ENCODE measurements around the gene PRKCE. TPM values are rescaled to one million over a fixed set of nuclear protein-coding genes. Genes with fewer than 3 reads are reported as not detected.
A peak's percentile ranks its signal among the peaks of the same experiment; 100 is the strongest.

The PRKCE gene
- total RNA-seq, 1 donor from 2014 or later: 11.7 TPM

GRCh38 chr2:45652090-45653031, 886 bp downstream of the PRKCE start:
- peak; percentile 19 for DNase-seq (ENCODE audit: low spot score)
- peaks cover 30% of the 10 kb centered on the region for H3K27me3 Mint-ChIP-seq (ENCODE audit: insufficient read depth)
- H3K27ac Mint-ChIP-seq: peak overlapping the region; percentile 76
- peaks cover 2% of the 10 kb centered on the region for H3K36me3 Mint-ChIP-seq (ENCODE audit: low read depth)
- no peaks in the 10 kb centered on the region for H3K9me3 Mint-ChIP-seq
- H3K4me3 Mint-ChIP-seq: peak overlapping the region; percentile 87
- H3K4me1 Mint-ChIP-seq (ENCODE audit: low read depth): peaks cover 28% of the 10 kb centered on the region
- intact Hi-C loops (cut with micrococcal nuclease): no loop called here

- peaks cover 2% of the 10 kb centered on the region for H3K36me3 Mint-ChIP-seq (ENCODE audit: low read depth)
These were observed 1.8 kb downstream of the PRKCE start for GRCh38 chr2:45653122-45653913.

GRCh38 chr2:45654250-45654649, 2.8 kb downstream of the PRKCE start:
- intact Hi-C loops (cut with micrococcal nuclease): no loop called here

More at GRCh38 chr2:45653122-45653913, 1.8 kb downstream of the PRKCE start:
- H3K27ac Mint-ChIP-seq: no peak overlapping the region
- H3K4me3 Mint-ChIP-seq: peak overlapping the region; percentile 87
- DNase-seq (ENCODE audit: low spot score): no peak
- intact Hi-C loops (cut with micrococcal nuclease): no loop called here
- peaks cover 20% of the 10 kb centered on the region for H3K27me3 Mint-ChIP-seq (ENCODE audit: insufficient read depth)
- H3K9me3 Mint-ChIP-seq: no peaks in the 10 kb centered on the region
- H3K4me1 Mint-ChIP-seq (ENCODE audit: low read depth): peaks cover 28% of the 10 kb centered on the region

GRCh38 chr2:45661828-45662227, 10.4 kb downstream of the PRKCE start:
- Mint-ChIP-seq H3K36me3 (ENCODE audit: low read depth) (no peaks in the 10 kb centered on the region), H3K27me3 (ENCODE audit: insufficient read depth) (no peaks in the 10 kb centered on the region), H3K27ac (no peak overlapping the region), H3K4me3 (no peak overlapping the region), H3K4me1 (ENCODE audit: low read depth) (no peaks in the 10 kb centered on the region), H3K9me3 (no peaks in the 10 kb centered on the region)
- DNase-seq (ENCODE audit: low spot score): no peak
- intact Hi-C loops (cut with micrococcal nuclease): no loop called here

More at GRCh38 chr2:45654250-45654649, 2.8 kb downstream of the PRKCE start:
- Mint-ChIP-seq H3K27me3 (ENCODE audit: insufficient read depth) (peaks cover 18% of the 10 kb centered on the region), H3K4me3 (no peak overlapping the region), H3K36me3 (ENCODE audit: low read depth) (peaks cover 2% of the 10 kb centered on the region), H3K9me3 (no peaks in the 10 kb centered on the region), H3K27ac (no peak overlapping the region), H3K4me1 (ENCODE audit: low read depth) (peaks cover 26% of the 10 kb centered on the region)
- no peak for DNase-seq (ENCODE audit: low spot score)

GRCh38 chr2:45664635-45665261, 13.3 kb downstream of the PRKCE start:
- no peak for DNase-seq (ENCODE audit: low spot score)
- Mint-ChIP-seq H3K27me3 (ENCODE audit: insufficient read depth) (no peaks in the 10 kb centered on the region), H3K36me3 (ENCODE audit: low read depth) (no peaks in the 10 kb centered on the region), H3K4me1 (ENCODE audit: low read depth) (peaks cover 8% of the 10 kb centered on the region), H3K27ac (no peak overlapping the region), H3K4me3 (no peak overlapping the region), H3K9me3 (no peaks in the 10 kb centered on the region)
- intact Hi-C loops (cut with micrococcal nuclease): no loop called here

- Mint-ChIP-seq H3K27ac (no peak overlapping the region), H3K36me3 (ENCODE audit: low read depth) (no peaks in the 10 kb centered on the region), H3K9me3 (no peaks in the 10 kb centered on the region), H3K4me3 (no peak overlapping the region), H3K4me1 (ENCODE audit: low read depth) (peaks cover 8% of the 10 kb centered on the region), H3K27me3 (ENCODE audit: insufficient read depth) (no peaks in the 10 kb centered on the region)
- intact Hi-C loops (cut with micrococcal nuclease): no loop called here
- DNase-seq (ENCODE audit: low spot score): no peak
These were observed 17.0 kb downstream of the PRKCE start for GRCh38 chr2:45668509-45668908.

GRCh38 chr2:45669032-45669486, 17.6 kb downstream of the PRKCE start:
- no peak overlapping the region for H3K27ac Mint-ChIP-seq
- H3K4me3 Mint-ChIP-seq: no peak overlapping the region
- no peaks in the 10 kb centered on the region for H3K9me3 Mint-ChIP-seq
- no peaks in the 10 kb centered on the region for H3K27me3 Mint-ChIP-seq (ENCODE audit: insufficient read depth)
- intact Hi-C loops (cut with micrococcal nuclease): no loop called here
- peaks cover 8% of the 10 kb centered on the region for H3K4me1 Mint-ChIP-seq (ENCODE audit: low read depth)
- DNase-seq (ENCODE audit: low spot score): no peak
- H3K36me3 Mint-ChIP-seq (ENCODE audit: low read depth): no peaks in the 10 kb centered on the region

GRCh38 chr2:45670646-45671045, 19.2 kb downstream of the PRKCE start:
- intact Hi-C loops (cut with micrococcal nuclease): no loop called here
- Mint-ChIP-seq H3K4me1 (ENCODE audit: low read depth) (peaks cover 8% of the 10 kb centered on the region), H3K27ac (no peak overlapping the region), H3K36me3 (ENCODE audit: low read depth) (no peaks in the 10 kb centered on the region), H3K27me3 (ENCODE audit: insufficient read depth) (no peaks in the 10 kb centered on the region), H3K4me3 (no peak overlapping the region), H3K9me3 (no peaks in the 10 kb centered on the region)
- no peak for DNase-seq (ENCODE audit: low spot score)

- Mint-ChIP-seq H3K4me1 (ENCODE audit: low read depth) (peaks cover 8% of the 10 kb centered on the region), H3K36me3 (ENCODE audit: low read depth) (no peaks in the 10 kb centered on the region), H3K27ac (no peak overlapping the region), H3K4me3 (no peak overlapping the region), H3K27me3 (ENCODE audit: insufficient read depth) (no peaks in the 10 kb centered on the region), H3K9me3 (no peaks in the 10 kb centered on the region)
- DNase-seq (ENCODE audit: low spot score): no peak
- intact Hi-C loops (cut with micrococcal nuclease): no loop called here
These were observed 20.7 kb downstream of the PRKCE start for GRCh38 chr2:45672138-45672537.

GRCh38 chr2:45674035-45674816, 22.8 kb downstream of the PRKCE start:
- no peaks in the 10 kb centered on the region for H3K27me3 Mint-ChIP-seq (ENCODE audit: insufficient read depth)

GRCh38 chr2:45675263-45675812, 23.9 kb downstream of the PRKCE start:
- no peak overlapping the region for H3K4me3 Mint-ChIP-seq
- H3K27me3 Mint-ChIP-seq (ENCODE audit: insufficient read depth): no peaks in the 10 kb centered on the region
- no peaks in the 10 kb centered on the region for H3K36me3 Mint-ChIP-seq (ENCODE audit: low read depth)
- no peak overlapping the region for H3K27ac Mint-ChIP-seq
- no peak for DNase-seq (ENCODE audit: low spot score)
- no peaks in the 10 kb centered on the region for H3K9me3 Mint-ChIP-seq
- intact Hi-C loops (cut with micrococcal nuclease): no loop called here
- H3K4me1 Mint-ChIP-seq (ENCODE audit: low read depth): no peaks in the 10 kb centered on the region

More at GRCh38 chr2:45674035-45674816, 22.8 kb downstream of the PRKCE start:
- H3K4me3 Mint-ChIP-seq: no peak overlapping the region
- no peak overlapping the region for H3K27ac Mint-ChIP-seq
- DNase-seq (ENCODE audit: low spot score): no peak
- intact Hi-C loops (cut with micrococcal nuclease): no loop called here
- no peaks in the 10 kb centered on the region for H3K36me3 Mint-ChIP-seq (ENCODE audit: low read depth)
- H3K9me3 Mint-ChIP-seq: no peaks in the 10 kb centered on the region
- no peaks in the 10 kb centered on the region for H3K4me1 Mint-ChIP-seq (ENCODE audit: low read depth)

- H3K27ac Mint-ChIP-seq: no peak overlapping the region
- intact Hi-C loops (cut with micrococcal nuclease): no loop called here
- no peak for DNase-seq (ENCODE audit: low spot score)
- H3K36me3 Mint-ChIP-seq (ENCODE audit: low read depth): no peaks in the 10 kb centered on the region
- no peaks in the 10 kb centered on the region for H3K27me3 Mint-ChIP-seq (ENCODE audit: insufficient read depth)
- H3K4me3 Mint-ChIP-seq: no peak overlapping the region
- H3K4me1 Mint-ChIP-seq (ENCODE audit: low read depth): no peaks in the 10 kb centered on the region
- no peaks in the 10 kb centered on the region for H3K9me3 Mint-ChIP-seq
These were observed 24.6 kb downstream of the PRKCE start for GRCh38 chr2:45676088-45676487.

Measured in activated T-helper 1 cell treated with anti-CD3 and anti-CD28 coated beads, Interleukin-12 subunit alpha, Interleukin-12 subunit beta, Interleukin-2, Interleukin-4 antibody, amounts not matched to agents 30 ng/mL and 10 ng/mL and 1 ng/mL, durations not matched to agents 14 hours and 24 hours and 36 hours (primary cell).